HG02852 (cell line): ENCODE results near the gene CADM2.

Source experiments
- ATAC-seq: cut with Tn5 transposase; IDR thresholded peaks from one replicate; pipeline ENCODE4 v1.9.1; 2021; ENCODE audit warnings: mild to moderate bottlenecking, moderate library complexity; ENCODE audit not compliant: unreplicated experiment

CADM2 gene

DNA sequence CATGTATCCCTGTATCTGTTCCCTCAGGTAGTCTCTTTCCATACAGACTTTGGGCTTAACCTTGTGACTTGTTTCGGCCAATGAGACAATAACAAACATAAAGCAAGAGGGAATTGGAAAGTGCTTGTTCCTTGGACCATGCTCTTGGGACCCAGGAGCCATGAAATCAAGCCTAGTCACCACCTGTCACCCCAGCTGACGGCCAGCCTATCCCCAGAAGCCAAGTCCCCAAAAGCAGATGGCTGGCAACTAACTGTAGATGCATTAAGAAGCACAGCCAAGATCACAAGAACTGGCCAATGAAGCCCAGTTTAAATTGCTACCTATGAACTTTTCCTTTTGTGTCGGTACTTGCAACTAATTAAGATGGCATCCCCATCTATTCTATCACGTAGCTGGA is 822.0 kb downstream of the CADM2 start:
- no peak for ATAC-seq

DNA sequence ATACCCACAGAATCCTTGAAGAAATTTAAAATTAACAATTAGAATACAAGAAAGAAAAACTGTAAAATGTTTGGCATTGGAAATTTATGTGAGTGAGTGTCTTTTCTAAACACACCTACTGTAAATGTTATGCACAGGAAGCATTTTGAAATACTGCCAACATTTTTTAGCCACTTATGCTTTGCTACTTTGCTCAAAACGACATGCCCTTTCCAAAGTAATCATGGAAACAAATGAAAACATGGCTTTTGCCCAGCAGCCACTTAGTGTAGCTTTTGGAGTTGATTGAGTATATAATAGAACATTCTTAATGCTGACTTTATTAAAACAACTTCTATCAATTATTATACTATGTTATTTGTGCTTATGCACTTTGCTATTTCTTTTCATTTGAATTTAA is 823.0 kb downstream of the CADM2 start:
- ATAC-seq: no peak

DNA sequence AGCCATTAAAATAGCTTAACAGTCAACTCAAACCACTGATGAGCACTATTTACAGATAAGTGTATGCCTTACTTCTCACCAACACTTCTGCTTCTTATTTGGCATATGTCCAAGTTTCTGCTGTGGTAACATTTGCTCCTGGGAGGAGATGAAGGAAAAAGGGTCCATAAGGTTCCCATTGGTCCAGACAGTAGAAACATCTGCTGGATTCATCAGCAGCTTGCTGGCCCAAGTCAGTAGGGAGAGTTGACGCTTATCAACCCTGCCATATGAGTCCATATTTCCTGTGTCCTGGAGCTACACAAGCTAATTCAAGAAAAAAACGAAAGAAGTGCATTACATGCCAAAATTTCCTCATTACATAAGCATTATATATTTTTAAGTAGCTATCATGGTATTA is 824.5 kb downstream of the CADM2 start:
- no peak for ATAC-seq

DNA sequence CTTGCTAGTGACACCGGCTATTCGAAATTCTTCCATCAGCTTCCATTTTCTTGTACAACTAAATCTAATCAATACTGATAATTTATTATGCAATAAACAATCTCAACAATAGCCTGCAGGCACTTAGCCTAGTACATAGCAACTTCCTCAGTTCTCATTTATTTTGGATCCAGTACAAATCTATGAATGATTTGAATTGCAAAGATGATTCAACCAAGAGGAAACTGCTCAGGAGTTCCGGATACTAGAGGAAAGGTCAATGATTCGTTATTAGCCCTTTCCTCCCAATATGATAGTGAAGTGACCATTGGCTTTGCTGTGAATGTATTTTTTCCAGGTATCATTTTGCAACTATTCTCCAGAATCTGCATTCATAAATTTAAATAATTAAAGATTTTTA is 827.0 kb downstream of the CADM2 start:
- ATAC-seq: no peak

DNA sequence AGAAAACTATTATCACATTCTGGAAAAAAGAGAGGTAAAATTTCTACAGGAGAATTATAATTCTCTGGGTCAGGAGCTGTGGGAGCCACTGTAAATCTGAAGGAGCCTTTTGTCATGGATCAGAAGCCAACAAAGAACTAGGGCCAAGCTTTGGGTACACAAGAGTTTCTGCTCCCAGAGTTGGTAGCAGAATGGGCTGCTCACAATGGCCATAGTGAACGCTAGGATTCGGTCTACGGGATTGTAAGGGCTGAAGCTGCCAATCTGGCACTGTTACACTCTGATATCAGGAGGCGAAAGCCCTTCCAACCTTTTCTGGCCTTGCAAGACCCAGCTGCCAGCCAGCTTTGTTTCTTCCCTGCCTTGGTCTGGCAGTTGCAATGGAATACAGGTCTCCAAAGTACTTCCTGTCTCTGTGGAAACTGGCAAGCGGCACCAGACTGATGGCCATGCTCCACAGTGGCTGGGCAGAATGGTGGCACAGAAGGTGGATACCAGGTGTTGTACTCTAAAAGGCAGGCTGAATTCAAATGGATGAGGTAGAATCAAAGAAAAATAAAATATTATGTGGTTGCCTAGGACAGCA is 831.7 kb downstream of the CADM2 start:
- ATAC-seq: no peak

DNA sequence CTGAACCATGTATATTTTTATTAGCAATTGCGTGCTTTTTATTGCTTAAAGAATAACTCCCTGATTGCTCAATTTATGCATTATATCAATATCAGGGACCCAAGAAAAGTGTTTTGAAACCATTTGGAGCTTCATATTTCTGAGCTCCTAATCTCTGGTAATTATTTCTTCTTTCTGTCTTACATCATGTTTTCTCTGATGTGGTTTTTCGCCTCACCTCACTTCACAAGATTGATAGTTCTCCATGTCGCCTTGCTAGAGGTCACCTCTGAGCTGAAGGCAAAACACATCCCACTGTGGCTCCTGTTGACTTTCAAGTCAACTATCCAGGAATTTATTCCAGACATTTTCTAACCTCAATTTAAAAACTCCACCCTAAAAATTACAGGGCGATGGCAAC is 837.4 kb downstream of the CADM2 start:
- no peak for ATAC-seq

DNA sequence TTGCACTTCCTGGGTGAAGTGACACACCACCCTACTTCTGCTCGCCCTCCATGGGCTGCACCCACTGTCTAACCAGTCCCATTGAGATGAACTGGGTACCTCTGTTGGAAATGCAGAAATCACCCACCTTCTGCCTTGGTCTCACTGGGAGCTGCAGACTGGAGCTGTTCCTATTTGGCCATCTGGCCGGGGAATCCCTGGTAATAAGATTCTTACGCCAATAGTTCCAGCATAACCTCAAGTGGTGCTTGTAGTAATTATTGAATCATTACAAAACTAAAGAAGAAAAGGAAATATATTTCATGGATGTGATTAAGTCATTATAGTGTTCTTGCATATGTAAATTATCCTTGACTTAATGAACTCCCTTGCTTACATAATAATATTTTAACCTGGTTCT is 841.9 kb downstream of the CADM2 start:
- no peak for ATAC-seq

DNA sequence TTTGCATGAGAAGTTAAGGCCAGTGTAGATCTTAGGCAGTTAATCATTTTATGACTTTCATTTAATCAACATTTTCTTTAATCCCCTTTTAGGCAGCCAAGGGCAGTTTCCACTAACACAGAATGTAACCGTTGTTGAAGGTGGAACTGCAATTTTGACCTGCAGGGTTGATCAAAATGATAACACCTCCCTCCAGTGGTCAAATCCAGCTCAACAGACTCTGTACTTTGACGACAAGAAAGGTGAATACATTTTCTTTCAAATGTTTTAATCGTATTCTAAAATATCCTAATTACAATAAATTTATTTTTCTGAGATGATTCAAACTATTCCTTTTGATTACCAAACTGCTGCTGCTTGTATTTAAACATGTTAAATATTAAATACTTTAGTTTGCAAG is 843.2 kb downstream of the CADM2 start:
- ATAC-seq: no peak

DNA sequence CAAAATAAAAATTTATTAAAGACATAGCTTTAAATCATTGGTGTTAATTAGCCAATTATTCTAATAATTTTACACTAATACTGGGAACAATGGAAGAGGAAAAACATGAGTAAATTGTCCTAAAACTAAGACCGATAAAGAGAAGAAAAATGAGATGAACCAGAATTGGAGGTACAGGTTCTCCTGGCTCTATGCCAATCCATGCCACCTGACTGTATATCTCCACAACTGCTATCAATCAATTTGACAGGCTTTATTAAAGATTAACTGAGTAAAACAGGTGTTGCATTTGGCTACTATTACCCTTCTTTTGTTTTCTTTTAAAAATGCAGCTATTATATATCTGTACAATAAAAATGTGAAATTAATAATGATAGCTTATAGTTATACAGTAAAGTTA is 850.0 kb downstream of the CADM2 start:
- no peak for ATAC-seq

DNA sequence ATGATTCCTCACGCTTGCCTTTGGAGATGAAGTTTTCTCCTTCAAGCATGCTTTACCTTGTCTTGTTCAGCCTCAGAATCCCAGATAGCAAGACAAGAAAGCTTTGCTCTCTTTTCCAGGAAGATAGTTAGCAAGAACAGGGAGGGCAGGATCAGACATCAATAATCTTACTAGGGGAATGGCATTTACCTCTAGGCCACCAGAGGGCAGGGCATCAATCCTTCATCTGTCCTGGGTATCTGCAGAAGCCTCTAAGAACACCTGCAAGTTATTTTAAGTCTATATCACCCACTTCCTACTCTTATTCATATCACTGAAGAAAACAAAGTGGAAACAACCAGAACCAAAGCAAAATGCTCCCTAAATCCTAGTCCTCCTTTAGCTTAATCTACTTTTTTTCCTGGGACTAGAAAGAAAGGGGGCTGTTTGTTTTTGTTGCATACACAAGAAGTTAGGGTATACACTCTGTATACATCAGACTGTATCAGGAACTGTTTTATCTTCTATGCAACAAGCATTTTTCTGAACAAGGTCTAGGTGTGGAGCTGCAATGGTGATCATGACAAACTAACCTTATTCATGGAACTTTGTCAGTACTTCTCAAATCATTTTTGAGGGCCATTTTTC is 862.5 kb downstream of the CADM2 start:
- ATAC-seq: peak; percentile 81

- ATAC-seq: no peak
These were observed 877.2 kb downstream of the CADM2 start for GRCh38 chr3:85835857-85836440.

- no peak for ATAC-seq
These were observed 878.6 kb downstream of the CADM2 start for GRCh38 chr3:85837402-85837801.

DNA sequence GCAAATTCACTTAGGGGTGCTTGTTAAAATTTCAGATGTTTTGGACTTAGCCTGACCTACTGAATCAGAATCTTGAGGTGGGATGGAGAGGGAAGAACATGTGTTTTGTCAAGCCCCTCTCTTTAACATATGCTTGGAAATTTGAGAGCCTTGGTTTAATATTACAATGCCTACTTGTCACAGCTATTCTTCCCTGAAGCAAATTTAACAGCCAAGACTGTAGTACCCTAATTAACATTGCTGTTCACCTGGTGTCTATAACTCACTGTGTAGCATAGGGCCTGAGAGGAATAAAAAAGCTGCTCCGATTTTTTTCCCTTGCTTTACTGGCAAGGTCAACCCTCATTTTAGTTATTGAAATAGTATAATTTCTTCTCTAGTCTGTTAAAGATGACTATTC is 880.1 kb downstream of the CADM2 start:
- no peak for ATAC-seq

DNA sequence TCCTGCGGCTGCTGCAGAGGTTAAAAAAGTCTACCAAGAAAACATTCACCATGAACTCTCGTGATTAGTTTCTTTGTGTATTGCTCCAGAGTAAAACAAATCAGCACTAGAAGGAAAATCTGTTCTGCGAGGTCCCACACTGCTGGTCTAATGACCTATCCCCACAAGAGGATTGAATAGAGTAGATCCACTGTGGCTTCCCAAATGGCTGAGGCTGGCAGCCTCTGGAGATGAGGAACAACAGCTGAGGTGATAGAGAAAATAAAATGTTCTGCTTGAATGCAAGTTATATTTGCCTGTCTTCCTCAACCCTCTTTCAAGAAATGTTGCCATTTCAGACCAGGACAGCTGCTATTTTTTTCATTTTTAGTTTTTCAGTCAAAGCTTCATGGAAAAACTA is 883.3 kb downstream of the CADM2 start:
- no peak for ATAC-seq

DNA sequence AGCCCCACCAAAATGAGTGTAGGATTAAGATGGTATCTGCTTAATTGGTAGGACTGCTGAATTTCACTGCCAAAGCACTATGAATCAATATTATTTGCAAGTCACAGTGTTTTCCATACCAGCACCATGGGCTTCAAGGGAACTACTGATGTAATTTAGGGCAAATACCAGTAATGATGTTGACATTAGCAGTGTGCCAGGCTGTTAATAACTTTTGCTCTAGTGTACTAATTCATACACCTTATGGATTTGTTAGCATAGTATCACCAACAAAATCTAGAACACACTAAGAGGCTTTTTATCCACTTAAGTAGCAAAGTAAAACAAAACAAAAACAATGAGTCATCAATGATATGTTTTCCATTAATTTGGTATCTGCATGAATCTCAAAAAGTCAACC is 888.2 kb downstream of the CADM2 start:
- no peak for ATAC-seq

- ATAC-seq: no peak
These were observed 892.3 kb downstream of the CADM2 start for GRCh38 chr3:85851071-85851470.

GRCh38 chr3:85853805-85854204 is 895.0 kb downstream of the CADM2 start:
- ATAC-seq: no peak

DNA sequence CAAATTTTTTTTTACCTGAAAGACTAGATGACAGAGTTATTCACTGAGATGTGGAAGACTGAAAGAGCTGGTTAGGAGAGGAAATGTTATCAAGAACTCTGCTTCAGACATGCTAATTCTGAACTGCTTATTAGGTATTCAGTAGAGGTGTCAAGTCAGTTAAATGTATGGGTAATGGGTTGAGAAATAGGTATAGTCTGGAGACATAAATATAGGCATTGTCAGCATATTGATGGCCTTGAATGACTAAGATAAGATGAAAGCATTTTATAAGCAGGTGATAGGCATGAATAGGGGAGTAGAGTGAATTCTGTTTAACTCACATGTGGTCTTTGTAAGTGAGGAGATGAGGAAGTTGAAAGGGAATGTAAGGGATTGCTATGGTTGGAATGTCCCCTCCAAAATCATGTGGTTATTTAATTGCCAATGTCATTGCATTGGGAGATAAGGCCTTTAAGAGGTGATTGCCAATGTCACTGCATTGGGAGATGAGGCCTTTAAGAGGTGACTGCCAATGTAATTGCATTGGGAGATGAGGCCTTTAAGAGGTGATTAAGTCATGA is 904.2 kb downstream of the CADM2 start:
- ATAC-seq: no peak

DNA sequence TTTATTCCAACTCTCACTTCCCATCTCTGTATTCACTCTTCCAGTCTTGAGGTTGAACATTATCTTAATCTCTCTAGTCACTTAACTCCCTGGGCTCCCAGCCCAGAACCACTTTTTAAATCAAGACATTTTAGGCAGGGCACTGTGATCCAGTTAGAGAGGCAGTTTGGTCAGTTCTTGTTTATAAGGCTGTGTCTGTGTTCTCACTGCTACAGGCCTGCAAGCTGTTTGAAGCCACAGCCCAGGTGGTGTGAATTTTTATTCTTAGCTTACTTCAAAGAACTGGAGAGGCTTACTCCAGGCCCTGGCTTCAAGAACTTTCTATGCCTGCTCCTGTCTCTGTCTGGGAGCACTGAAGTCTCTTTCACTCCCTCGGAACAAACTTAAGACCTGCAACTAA is 906.1 kb downstream of the CADM2 start:
- ATAC-seq: no peak

- no peak for ATAC-seq
These were observed 908.3 kb downstream of the CADM2 start for GRCh38 chr3:85867072-85867471.

DNA sequence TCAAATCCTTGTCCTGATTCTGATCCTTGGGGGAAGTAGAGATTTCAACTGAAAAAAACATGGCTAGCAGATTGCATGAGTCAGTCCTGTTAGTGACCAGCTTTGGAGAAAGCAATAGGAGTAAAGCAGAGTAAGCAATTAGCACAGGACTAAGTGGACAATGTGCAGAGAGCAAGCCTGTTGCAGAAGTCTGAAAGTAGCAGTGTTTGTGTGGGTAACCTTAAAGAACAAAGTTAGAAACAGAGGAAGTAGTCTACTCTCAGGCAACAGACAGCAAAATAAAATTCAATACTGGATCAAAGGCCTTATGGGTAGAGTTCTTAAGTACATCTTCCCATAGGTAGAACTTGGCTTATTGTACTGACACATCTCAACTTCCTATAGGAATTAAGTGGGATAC is 916.8 kb downstream of the CADM2 start:
- no peak for ATAC-seq

- ATAC-seq: no peak
These were observed 918.8 kb downstream of the CADM2 start for GRCh38 chr3:85877631-85878030.
